ENCODE data around the gene ALMS1. TPM values are rescaled to one million over a fixed set of nuclear protein-coding genes. Genes with fewer than 3 reads are reported as not detected.
"Not testable (repeated sequence)": the region's sequence is repeated elsewhere in the genome, so short reads cannot be mapped to it uniquely, and the experiment has no call there.

ALMS1 gene
- total RNA-seq, 1 donor from 2014 or later, result 21.5 TPM

- no peak for DNase-seq (ENCODE audit: low spot score)
- Mint-ChIP-seq H3K4me3 (ENCODE audit: unreplicated experiment) (no peak overlapping the region), H3K36me3 (ENCODE audit: low read depth, unreplicated experiment) (no peaks in the 10 kb centered on the region), H3K9me3 (ENCODE audit: unreplicated experiment) (no peaks in the 10 kb centered on the region), H3K4me1 (ENCODE audit: unreplicated experiment) (no peaks in the 10 kb centered on the region), H3K27ac (ENCODE audit: unreplicated experiment) (no peak overlapping the region), H3K27me3 (ENCODE audit: unreplicated experiment) (no peaks in the 10 kb centered on the region)
- TF ChIP-seq CTCF (IDR thresholded peaks at IDR 0.05; ENCODE audit: unreplicated experiment), result no peak
Measured at GRCh38 chr2:73468376-73468775, 82.7 kb downstream of the ALMS1 start.

GRCh38 chr2:73483874-73484273 is 98.2 kb downstream of the ALMS1 start:
- peaks cover 22% of the 10 kb centered on the region for H3K36me3 Mint-ChIP-seq (ENCODE audit: low read depth, unreplicated experiment)
- not testable (repeated sequence) for H3K4me3 Mint-ChIP-seq (ENCODE audit: unreplicated experiment); DNase-seq (ENCODE audit: low spot score); H3K27me3 Mint-ChIP-seq (ENCODE audit: unreplicated experiment); H3K4me1 Mint-ChIP-seq (ENCODE audit: unreplicated experiment); H3K9me3 Mint-ChIP-seq (ENCODE audit: unreplicated experiment); H3K27ac Mint-ChIP-seq (ENCODE audit: unreplicated experiment)

GRCh38 chr2:73487112-73487657 is 101.5 kb downstream of the ALMS1 start:
- H3K27me3 Mint-ChIP-seq (ENCODE audit: unreplicated experiment), result no peaks in the 10 kb centered on the region
- H3K4me1 Mint-ChIP-seq (ENCODE audit: unreplicated experiment), result peaks cover 4% of the 10 kb centered on the region

GRCh38 chr2:73488079-73488478 is 102.4 kb downstream of the ALMS1 start:
- Mint-ChIP-seq H3K4me3 (ENCODE audit: unreplicated experiment) (no peak overlapping the region), H3K9me3 (ENCODE audit: unreplicated experiment) (peaks cover 4% of the 10 kb centered on the region), H3K36me3 (ENCODE audit: low read depth, unreplicated experiment) (peaks cover 20% of the 10 kb centered on the region), H3K27ac (ENCODE audit: unreplicated experiment) (no peak overlapping the region), H3K27me3 (ENCODE audit: unreplicated experiment) (no peaks in the 10 kb centered on the region), H3K4me1 (ENCODE audit: unreplicated experiment) (peaks cover 4% of the 10 kb centered on the region)
- TF ChIP-seq CTCF (IDR thresholded peaks at IDR 0.05; ENCODE audit: unreplicated experiment), result no peak
- no peak for DNase-seq (ENCODE audit: low spot score)

More at GRCh38 chr2:73487112-73487657, 101.5 kb downstream of the ALMS1 start:
- no peak overlapping the region for H3K27ac Mint-ChIP-seq (ENCODE audit: unreplicated experiment)
- no peak for DNase-seq (ENCODE audit: low spot score)
- peaks cover 4% of the 10 kb centered on the region for H3K9me3 Mint-ChIP-seq (ENCODE audit: unreplicated experiment)
- peaks cover 20% of the 10 kb centered on the region for H3K36me3 Mint-ChIP-seq (ENCODE audit: low read depth, unreplicated experiment)
- peak overlapping the region; percentile 31 for H3K4me3 Mint-ChIP-seq (ENCODE audit: unreplicated experiment)
- TF ChIP-seq CTCF (IDR thresholded peaks at IDR 0.05; ENCODE audit: unreplicated experiment), result no peak

GRCh38 chr2:73489053-73489452 is 103.4 kb downstream of the ALMS1 start:
- Mint-ChIP-seq H3K36me3 (ENCODE audit: low read depth, unreplicated experiment) (peaks cover 20% of the 10 kb centered on the region), H3K4me1 (ENCODE audit: unreplicated experiment) (peaks cover 4% of the 10 kb centered on the region), H3K9me3 (ENCODE audit: unreplicated experiment) (peaks cover 4% of the 10 kb centered on the region), H3K27me3 (ENCODE audit: unreplicated experiment) (no peaks in the 10 kb centered on the region), H3K4me3 (ENCODE audit: unreplicated experiment) (no peak overlapping the region), H3K27ac (ENCODE audit: unreplicated experiment) (no peak overlapping the region)
- no peak for TF ChIP-seq CTCF (IDR thresholded peaks at IDR 0.05; ENCODE audit: unreplicated experiment)
- no peak for DNase-seq (ENCODE audit: low spot score)

Measured in endothelial cell (in vitro differentiated cells).